Measurements from ENCODE around the gene RBM17. TPM values are rescaled to one million over a fixed set of nuclear protein-coding genes. Genes with fewer than 3 reads are reported as not detected.

RBM17 gene
- total RNA-seq, 6 experiments from 2014 or later: 11.9 to 40.6 (median 28.1) TPM

GRCh38 chr10:6135039-6135438 is 46.2 kb downstream of the RBM17 start:
- no peak for ATAC-seq
- Histone ChIP-seq H3K9me3 (no peaks in the 10 kb centered on the region), H3K27ac (no peak overlapping the region), H3K36me3 (no peaks in the 10 kb centered on the region), H3K4me3 (no peak overlapping the region), H3K27me3 (no peaks in the 10 kb centered on the region), H3K4me1 (no peaks in the 10 kb centered on the region)
- WGBS (ENCODE audit: insufficient coverage, low coverage, low lambda C conversion rate, missing lambda C conversion rate): 58% methylated on average over 6 of the region's 6 CpGs
- intact Hi-C loops (cut with DNase I): no loop called here
- TF ChIP-seq, protein P1, sequence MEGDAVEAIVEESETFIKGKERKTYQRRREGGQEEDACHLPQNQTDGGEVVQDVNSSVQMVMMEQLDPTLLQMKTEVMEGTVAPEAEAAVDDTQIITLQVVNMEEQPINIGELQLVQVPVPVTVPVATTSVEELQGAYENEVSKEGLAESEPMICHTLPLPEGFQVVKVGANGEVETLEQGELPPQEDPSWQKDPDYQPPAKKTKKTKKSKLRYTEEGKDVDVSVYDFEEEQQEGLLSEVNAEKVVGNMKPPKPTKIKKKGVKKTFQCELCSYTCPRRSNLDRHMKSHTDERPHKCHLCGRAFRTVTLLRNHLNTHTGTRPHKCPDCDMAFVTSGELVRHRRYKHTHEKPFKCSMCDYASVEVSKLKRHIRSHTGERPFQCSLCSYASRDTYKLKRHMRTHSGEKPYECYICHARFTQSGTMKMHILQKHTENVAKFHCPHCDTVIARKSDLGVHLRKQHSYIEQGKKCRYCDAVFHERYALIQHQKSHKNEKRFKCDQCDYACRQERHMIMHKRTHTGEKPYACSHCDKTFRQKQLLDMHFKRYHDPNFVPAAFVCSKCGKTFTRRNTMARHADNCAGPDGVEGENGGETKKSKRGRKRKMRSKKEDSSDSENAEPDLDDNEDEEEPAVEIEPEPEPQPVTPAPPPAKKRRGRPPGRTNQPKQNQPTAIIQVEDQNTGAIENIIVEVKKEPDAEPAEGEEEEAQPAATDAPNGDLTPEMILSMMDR (IDR thresholded peaks at IDR 0.05): no peak
- TF ChIP-seq POLR2A (IDR thresholded peaks at IDR 0.05): no peak
- no peak for DNase-seq

GRCh38 chr10:6135589-6136168 is 46.8 kb downstream of the RBM17 start:
- ATAC-seq (no peak), DNase-seq (no peak)
- intact Hi-C loops (cut with DNase I): no loop called here
- Histone ChIP-seq H3K27ac (no peak overlapping the region), H3K4me1 (no peaks in the 10 kb centered on the region), H3K36me3 (no peaks in the 10 kb centered on the region), H3K27me3 (no peaks in the 10 kb centered on the region), H3K4me3 (no peak overlapping the region), H3K9me3 (no peaks in the 10 kb centered on the region)
- 85% methylated on average over 8 of the region's 8 CpGs for WGBS (ENCODE audit: insufficient coverage, low coverage, low lambda C conversion rate, missing lambda C conversion rate)
- TF ChIP-seq POLR2A (IDR thresholded peaks at IDR 0.05): no peak
- TF ChIP-seq, protein P1 (IDR thresholded peaks at IDR 0.05): no peak

GRCh38 chr10:6136215-6137201 is 47.7 kb downstream of the RBM17 start:
- intact Hi-C loops (cut with DNase I): no loop called here
- ATAC-seq (no peak), DNase-seq (no peak)
- Histone ChIP-seq H3K27ac (no peak overlapping the region), H3K36me3 (no peaks in the 10 kb centered on the region), H3K4me1 (no peaks in the 10 kb centered on the region), H3K9me3 (no peaks in the 10 kb centered on the region), H3K27me3 (no peaks in the 10 kb centered on the region), H3K4me3 (no peak overlapping the region)
- 51% methylated on average over 10 of the region's 20 CpGs for WGBS (ENCODE audit: insufficient coverage, low coverage, low lambda C conversion rate, missing lambda C conversion rate)
- TF ChIP-seq, protein P1 (IDR thresholded peaks at IDR 0.05): no peak

DNA sequence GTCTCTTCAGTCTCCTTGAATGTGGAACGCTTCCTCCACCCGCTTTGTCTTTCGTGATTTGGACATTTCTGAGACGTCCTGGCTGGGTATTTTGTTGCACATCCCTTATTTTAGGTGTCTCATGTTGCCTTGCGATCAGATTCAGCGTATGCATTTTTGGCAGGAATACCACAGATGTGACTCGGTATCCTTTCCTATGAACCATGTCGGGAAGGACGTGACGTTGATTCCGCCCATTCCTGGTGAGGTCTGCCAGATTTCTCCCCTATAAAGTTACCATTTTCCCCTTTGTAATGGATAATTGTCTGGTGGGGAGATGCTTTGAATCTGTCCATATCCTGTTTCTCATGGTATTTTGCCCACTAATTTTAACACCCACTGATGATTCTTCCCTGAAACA is 49.6 kb downstream of the RBM17 start:
- ATAC-seq (no peak), DNase-seq (no peak)
- Histone ChIP-seq H3K27me3 (no peaks in the 10 kb centered on the region), H3K27ac (no peak overlapping the region), H3K4me3 (no peak overlapping the region), H3K4me1 (peaks cover 0 to 3% (median 0%) of the 10 kb centered on the region in 4 donors), H3K36me3 (no peaks in the 10 kb centered on the region), H3K9me3 (no peaks in the 10 kb centered on the region)
- TF ChIP-seq POLR2A (IDR thresholded peaks at IDR 0.05): no peak
- TF ChIP-seq, protein P1 (IDR thresholded peaks at IDR 0.05): no peak
- WGBS (ENCODE audit: insufficient coverage, low coverage, low lambda C conversion rate, missing lambda C conversion rate): 80% methylated on average over 11 of the region's 11 CpGs
- intact Hi-C loops (cut with DNase I): no loop called here
